Endothelial cell of umbilical vein (primary cell): ENCODE results near the gene ETHE1. TPM values are rescaled to one million over a fixed set of nuclear protein-coding genes. Genes with fewer than 3 reads are reported as not detected.

Source experiments
- BruUV-seq: library from RNA; stranded (reverse); fragments of 400-500 nt; replicated peaks from 2 replicates; lab custom pipeline; 2021; lab: Mats Ljungman, UMichigan
- CTCF ChIA-PET: fragments of 300-600, 350-600 bp; sonication (Branson Sonifier 250); formaldehyde crosslinking; loops from one replicate; lab custom pipeline; 2021; ENCODE audit warnings: antibody characterized with exemption, inconsistent platforms; lab: Charles Lee
- POLR2A ChIA-PET: fragments of 300-600, 350-600 bp; sonication (Branson Sonifier 250); formaldehyde crosslinking; loops from one replicate; lab custom pipeline; 2021; ENCODE audit warnings: antibody characterized with exemption, inconsistent platforms; lab: Charles Lee
- DNase-seq: peaks from one replicate; pipeline ENCODE4 v3.0.0-alpha.2; 2011; ENCODE audit warnings: low read depth, low spot score
- FAIRE-seq: peaks from 2 replicates; lab custom pipeline; 2011; peaks lifted over from hg19 to GRCh38; lab: Jason Lieb, UNC
- H2AFZ ChIP-seq: 2 replicates; pipeline ENCODE4 v1.6.0; 2012; ENCODE audit warnings: low read depth, low read length, control low read depth, inconsistent platforms
- H3K27ac ChIP-seq: 2 replicates; pipeline ENCODE4 v1.5.1; 2011; ENCODE audit warnings: low read depth, mild to moderate bottlenecking, control low read depth, low read length, moderate library complexity; ENCODE audit not compliant: insufficient read depth
- H3K27me3 ChIP-seq, 2 experiments: 2 replicates each; pipeline versions ENCODE4 v1.6.0 to v1.6.1; 2011; ENCODE audit warnings: low read length in 2 of 2, mixed read lengths in 1 of 2; ENCODE audit not compliant: control insufficient read depth in 2 of 2, insufficient read depth in 2 of 2
- H3K36me3 ChIP-seq, 2 experiments: 2 replicates in 1 of 2; 3 replicates in 1 of 2; pipeline ENCODE4 v1.5.1; 2011; ENCODE audit warnings: low read length in 2 of 2, mild to moderate bottlenecking in 1 of 2, moderate library complexity in 1 of 2; ENCODE audit not compliant: control insufficient read depth in 2 of 2, insufficient read depth in 2 of 2; ENCODE audit errors: extremely low read depth in 1 of 2
- H3K4me1 ChIP-seq: 3 replicates; pipeline ENCODE4 v1.5.1; 2011; ENCODE audit warnings: mild to moderate bottlenecking, low read length; ENCODE audit not compliant: control insufficient read depth, insufficient read depth; ENCODE audit errors: extremely low read depth
- H3K4me2 ChIP-seq: 2 replicates; pipeline ENCODE4 v1.6.1; 2011; ENCODE audit warnings: low read length, control low read depth, mixed read lengths; ENCODE audit not compliant: insufficient read depth
- H3K4me3 ChIP-seq, 3 experiments: fragments of 200-600 bp in 1 of 3; sonication (generic), shearing (Covaris generic) in 1 of 3; replicated peaks in 1 of 3; 2 replicates each; pipeline ENCODE4 v1.5.1; 2011 to 2016; ENCODE audit warnings: control low read depth in 3 of 3, low read length in 3 of 3, mild to moderate bottlenecking in 2 of 3, inconsistent platforms in 1 of 3, low read depth in 1 of 3, moderate library complexity in 1 of 3; ENCODE audit not compliant: insufficient read depth in 1 of 3
- H3K79me2 ChIP-seq: 2 replicates; pipeline ENCODE4 v1.6.0; 2012; ENCODE audit warnings: low read length, inconsistent platforms; ENCODE audit not compliant: control insufficient read depth, insufficient read depth
- H3K9ac ChIP-seq: replicated peaks from 2 replicates; pipeline ENCODE3; 2011; ENCODE audit warnings: low read length, control low read depth; ENCODE audit not compliant: insufficient read depth; ENCODE audit errors: extremely low read depth
- H3K9me1 ChIP-seq: replicated peaks from 3 replicates; pipeline ENCODE4 v1.6.0; 2011; ENCODE audit warnings: mild to moderate bottlenecking, low read length; ENCODE audit not compliant: control insufficient read depth, insufficient read depth; ENCODE audit errors: extremely low read depth
- H3K9me3 ChIP-seq: replicated peaks from 2 replicates; pipeline ENCODE4 v1.5.1; 2012; ENCODE audit warnings: low read length, inconsistent platforms; ENCODE audit not compliant: control insufficient read depth, insufficient read depth
- H4K20me1 ChIP-seq: replicated peaks from 2 replicates; pipeline ENCODE3; 2011; ENCODE audit warnings: mild to moderate bottlenecking, low read length; ENCODE audit not compliant: control insufficient read depth, insufficient read depth; ENCODE audit errors: extremely low read depth
- CTCF ChIP-seq, 2 donors: IDR thresholded peaks; 1 replicate in 1 of 2; 2 replicates in 1 of 2; pipeline ENCODE4 v1.5.1; 2011; ENCODE audit warnings: low read length in 2 of 2, mild to moderate bottlenecking in 2 of 2, moderate library complexity in 2 of 2, control low read depth in 1 of 2, inconsistent platforms in 1 of 2, low read depth in 1 of 2; ENCODE audit not compliant: insufficient read depth in 1 of 2; ENCODE audit errors: extremely low read depth in 1 of 2
- EZH2 ChIP-seq: IDR thresholded peaks from 2 replicates; pipeline ENCODE4 v1.6.1; 2012; ENCODE audit warnings: borderline replicate concordance, low read depth, mild to moderate bottlenecking, moderate library complexity, low read length, inconsistent platforms; ENCODE audit not compliant: severe bottlenecking
- FOS ChIP-seq: IDR thresholded peaks from 2 replicates; pipeline ENCODE4 v1.6.1; 2011; ENCODE audit warnings: mild to moderate bottlenecking, low read length, moderate library complexity, borderline replicate concordance; ENCODE audit not compliant: insufficient read depth
- GATA2 ChIP-seq: IDR thresholded peaks from 2 replicates; pipeline ENCODE4 v1.7.0; 2011; ENCODE audit warnings: low read depth, mild to moderate bottlenecking, moderate library complexity, mixed read lengths, low read length; ENCODE audit not compliant: insufficient read length, insufficient read depth
- JUN ChIP-seq: IDR thresholded peaks from 2 replicates; pipeline ENCODE4 v1.6.1; 2011; ENCODE audit warnings: borderline replicate concordance, low read depth; ENCODE audit not compliant: insufficient read length, insufficient read depth
- MAX ChIP-seq: IDR thresholded peaks from 2 replicates; pipeline ENCODE4 v1.6.1; 2011; ENCODE audit not compliant: insufficient read depth, insufficient read length
- MYC ChIP-seq: IDR thresholded peaks from one replicate; pipeline ENCODE4 v1.6.1; 2011; ENCODE audit warnings: mild to moderate bottlenecking, low read depth, low read length
- POLR2A ChIP-seq: IDR thresholded peaks from 2 replicates; pipeline ENCODE4 v1.6.1; 2012; ENCODE audit warnings: low read depth, mild to moderate bottlenecking, control low read depth, low read length
- POLR2AphosphoS5 ChIP-seq: IDR thresholded peaks from 2 replicates; pipeline ENCODE4 v1.6.1; 2012; ENCODE audit warnings: low read depth, mild to moderate bottlenecking, control low read depth, low read length, moderate library complexity; ENCODE audit not compliant: insufficient read depth
- dilution Hi-C: fragments of 300-500 bp; cut with MboI; formaldehyde crosslinking; loops from one replicate; pipeline ENCODE4 v1.15.0; 2019; ENCODE audit warnings: low sequenced_read_pairs; ENCODE audit not compliant: extremely low pct_ligation_motif_present
- intact Hi-C: fragments of 100-400 bp; cut with micrococcal nuclease; formaldehyde crosslinking; loops from one replicate; pipeline ENCODE4 v1.10.0; 2022
- polyA plus RNA-seq, 4 experiments: library from polyadenylated mRNA; depleted of rRNA in 3 of 4; stranded (reverse) in 3 of 4; unstranded in 1 of 4; fragments of >200 nt; gene quantifications; 2 replicates each; pipeline versions ENCODE4 v1.2.1 to v1.2.3, GENCODE V29; 2011 to 2012; ENCODE audit warnings: missing spikeins in 1 of 4
- total RNA-seq: library from RNA; stranded (reverse); gene quantifications from 2 replicates; pipeline ENCODE4 v1.2.3, GENCODE V29; 2021

The ETHE1 gene
- total and polyA plus RNA-seq, 2 donors (not counting 3 experiments of a cell fraction or from before 2014, with no cell fraction given) = 34.5 to 124 TPM

DNA sequence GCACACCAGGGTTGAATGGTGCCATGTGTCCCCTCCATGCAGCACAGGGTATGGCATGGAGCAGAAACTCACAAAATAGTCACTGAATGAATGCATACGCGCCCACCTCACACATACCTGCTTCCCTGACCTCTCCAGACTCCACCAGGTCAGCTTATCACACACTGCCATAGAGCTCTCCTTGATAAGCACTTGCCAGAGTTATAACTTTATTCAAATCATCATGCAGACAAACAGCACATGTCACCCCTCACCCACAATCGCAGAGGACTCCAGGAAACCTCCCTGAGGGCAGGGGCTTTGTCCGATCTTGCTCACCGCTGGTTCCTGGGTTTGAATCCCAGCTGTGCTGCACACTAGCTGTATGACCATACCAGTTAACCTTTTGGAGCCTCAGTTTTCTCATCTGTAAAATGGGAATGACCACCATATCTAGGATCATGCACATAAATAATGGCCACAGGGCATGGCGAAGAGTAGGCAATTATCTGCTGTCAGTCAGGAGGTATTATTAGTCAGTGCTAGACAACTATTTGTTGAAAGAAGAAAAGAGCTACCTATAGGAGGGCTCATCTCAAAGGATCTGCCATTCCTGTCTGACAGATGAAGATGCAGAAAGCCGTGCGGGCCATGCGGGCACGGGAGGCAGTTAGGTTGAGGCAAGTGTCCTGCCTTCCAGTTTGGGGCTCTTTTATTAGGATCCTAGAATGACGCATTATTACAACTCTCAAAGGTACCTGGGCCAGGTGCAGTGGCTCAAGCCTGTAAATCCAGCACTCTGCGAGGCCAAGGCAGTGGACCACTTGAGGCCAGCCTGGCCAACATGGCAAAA lies 34.4 kb upstream of the ETHE1 start:
- DNase-seq = no peak
- Histone ChIP-seq H3K4me3 (no peak overlapping the region), H3K27ac (no peak overlapping the region), H2AFZ (no peak overlapping the region), H3K9me3 (no peaks in the 10 kb centered on the region), H3K4me1 (no peaks in the 10 kb centered on the region), H3K9me1 (no peaks in the 10 kb centered on the region), H3K27me3 (no peaks in the 10 kb centered on the region), H3K4me2 (no peak overlapping the region), H4K20me1 (no peaks in the 10 kb centered on the region), H3K36me3 (peaks cover 0 to 9% of the 10 kb centered on the region in 2 experiments), H3K9ac (no peak overlapping the region), H3K79me2 (no peaks in the 10 kb centered on the region)
- CTCF ChIA-PET = interaction anchor here (1.4 to 2.9 kb wide), 2 partner anchors 24 to 34 kb away, joined by 3 to 11 read pairs; partner anchors contain the start of genes IRGQ and ZNF576
- POLR2A ChIA-PET = no interaction called here
- intact Hi-C loops = no loop called here
- FAIRE-seq = no peak
- TF ChIP-seq FOS (no peak), CTCF (IDR thresholded peaks at IDR 0.05; ENCODE audit: extremely low read depth in 1 of 2, insufficient read depth in 1 of 2, low read depth in 1 of 2, low read length in 2 of 2) (no peak), GATA2 (no peak), JUN (no peak), POLR2AphosphoS5 (no peak), POLR2A (no peak), MYC (no peak), EZH2 (no peak), MAX (no peak)
- dilution Hi-C loops = no loop called here
- no TSS peak for BruUV-seq
